ENCODE measurements around the gene ODAD3.
"Not testable (repeated sequence)": the region's sequence is repeated elsewhere in the genome, so short reads cannot be mapped to it uniquely, and the experiment has no call there.

The ODAD3 gene

GRCh38 chr19:11458912-11459311, 24.0 kb upstream of the ODAD3 start:
- DNase-seq = not testable (repeated sequence)

- no peak for DNase-seq
These were observed 23.4 kb upstream of the ODAD3 start for GRCh38 chr19:11458236-11458900.

GRCh38 chr19:11457831-11458230, 22.9 kb upstream of the ODAD3 start:
- no peak for DNase-seq

GRCh38 chr19:11457115-11457514, 22.2 kb upstream of the ODAD3 start:
- no peak for DNase-seq

- DNase-seq = no peak
These were observed 21.7 kb upstream of the ODAD3 start for GRCh38 chr19:11456659-11457058.

- not testable (repeated sequence) for DNase-seq
These were observed 20.3 kb upstream of the ODAD3 start for GRCh38 chr19:11455233-11455554.

GRCh38 chr19:11453468-11454341, 18.8 kb upstream of the ODAD3 start:
- DNase-seq = no peak

GRCh38 chr19:11452620-11453310, 17.8 kb upstream of the ODAD3 start:
- DNase-seq = no peak

- DNase-seq = no peak
These were observed 17.1 kb upstream of the ODAD3 start for GRCh38 chr19:11451871-11452619.

GRCh38 chr19:11451327-11451870, 16.5 kb upstream of the ODAD3 start:
- no peak for DNase-seq

- no peak for DNase-seq
These were observed 15.8 kb upstream of the ODAD3 start for GRCh38 chr19:11450570-11451326.

GRCh38 chr19:11448923-11449554, 14.1 kb upstream of the ODAD3 start:
- DNase-seq = no peak

- DNase-seq = no peak
These were observed 13.5 kb upstream of the ODAD3 start for GRCh38 chr19:11448410-11448809.

- DNase-seq = no peak
These were observed 12.7 kb upstream of the ODAD3 start for GRCh38 chr19:11447347-11448262.

GRCh38 chr19:11446652-11447301, 11.9 kb upstream of the ODAD3 start:
- DNase-seq = no peak

GRCh38 chr19:11446271-11446651, 11.3 kb upstream of the ODAD3 start:
- no peak for DNase-seq

- DNase-seq = no peak
These were observed 10.2 kb upstream of the ODAD3 start for GRCh38 chr19:11445141-11445540.

- no peak for DNase-seq
These were observed 9.1 kb upstream of the ODAD3 start for GRCh38 chr19:11444059-11444458.

- no peak for DNase-seq
These were observed 3.0 kb upstream of the ODAD3 start for GRCh38 chr19:11437955-11438354.

GRCh38 chr19:11435833-11436313, 952 bp upstream of the ODAD3 start:
- DNase-seq = no peak

Data from amniotic stem cell (primary cell).